Stomach smooth muscle (tissue), 2 donors: ENCODE measurements around the gene ZNF677.
"Not testable (repeated sequence)": the region's sequence is repeated elsewhere in the genome, so short reads cannot be mapped to it uniquely, and the experiment has no call there.

ENCODE experiments used
- H3K27ac ChIP-seq: one replicate; pipeline ENCODE4 v1.7.0; 2013; ENCODE audit warnings: mild to moderate bottlenecking, low read length, inconsistent platforms
- H3K27me3 ChIP-seq, 2 donors: one replicate each; pipeline ENCODE4 v1.7.0; 2013; ENCODE audit warnings: low read length in 2 of 2; ENCODE audit not compliant: insufficient read depth in 2 of 2, control insufficient read depth in 1 of 2
- H3K36me3 ChIP-seq, 2 donors: one replicate each; pipeline ENCODE4 v1.7.0; 2013; ENCODE audit warnings: low read length in 2 of 2; ENCODE audit not compliant: control insufficient read depth in 2 of 2, insufficient read depth in 2 of 2
- H3K4me1 ChIP-seq: one replicate; pipeline ENCODE4 v1.7.0; 2013; ENCODE audit warnings: low read length; ENCODE audit not compliant: control insufficient read depth, insufficient read depth
- H3K4me3 ChIP-seq, 2 donors: one replicate each; pipeline ENCODE4 v1.7.0; 2013; ENCODE audit warnings: low read length in 2 of 2
- H3K9ac ChIP-seq, 2 donors: one replicate each; pipeline ENCODE4 v1.7.0; 2013; ENCODE audit warnings: low read length in 2 of 2, mild to moderate bottlenecking in 1 of 2
- H3K9me3 ChIP-seq, 2 donors: one replicate each; pipeline ENCODE4 v1.7.0; 2013; ENCODE audit warnings: low read length in 2 of 2; ENCODE audit not compliant: control insufficient read depth in 2 of 2
- donor health status: healthy.
- donor health status: Pancreatic carcinoma.

ZNF677 gene

GRCh38 chr19:53254411-53255341 lies at the start of gene ZNF677:
TSS of gene ZNF677 (minus strand) at chr19:53254873. CDS start at chr19:53251550, 3,323 bp downstream.
- Histone ChIP-seq H3K4me3 (peak within 1 kb of the TSS; percentile 97 to 100), H3K27me3 (no peaks in the 10 kb centered on the region), H3K36me3 (peaks cover 21 to 24% of the 10 kb centered on the region in 2 donors), H3K9ac (peak within 1 kb of the TSS; percentile 95 to 98), H3K9me3 (peaks cover 2 to 7% of the 10 kb centered on the region in 2 donors), H3K4me1 (no peaks in the 10 kb centered on the region), H3K27ac (peak within 1 kb of the TSS; percentile 89)

- not testable (repeated sequence) for H3K4me1 ChIP-seq, H3K9ac ChIP-seq, H3K36me3 ChIP-seq, H3K27me3 ChIP-seq, H3K27ac ChIP-seq, H3K4me3 ChIP-seq, H3K9me3 ChIP-seq
Observed at GRCh38 chr19:53301341-53301740, 46.7 kb upstream of the ZNF677 start.

- Histone ChIP-seq H3K4me3 (no peak overlapping the region), H3K4me1 (no peaks in the 10 kb centered on the region), H3K9me3 (peaks cover 7 to 22% of the 10 kb centered on the region in 2 donors), H3K36me3 (no peaks in the 10 kb centered on the region), H3K27me3 (no peaks in the 10 kb centered on the region), H3K27ac (no peak overlapping the region), H3K9ac (no peak overlapping the region)
Observed at GRCh38 chr19:53294786-53295441, 40.2 kb upstream of the ZNF677 start.

DNA sequence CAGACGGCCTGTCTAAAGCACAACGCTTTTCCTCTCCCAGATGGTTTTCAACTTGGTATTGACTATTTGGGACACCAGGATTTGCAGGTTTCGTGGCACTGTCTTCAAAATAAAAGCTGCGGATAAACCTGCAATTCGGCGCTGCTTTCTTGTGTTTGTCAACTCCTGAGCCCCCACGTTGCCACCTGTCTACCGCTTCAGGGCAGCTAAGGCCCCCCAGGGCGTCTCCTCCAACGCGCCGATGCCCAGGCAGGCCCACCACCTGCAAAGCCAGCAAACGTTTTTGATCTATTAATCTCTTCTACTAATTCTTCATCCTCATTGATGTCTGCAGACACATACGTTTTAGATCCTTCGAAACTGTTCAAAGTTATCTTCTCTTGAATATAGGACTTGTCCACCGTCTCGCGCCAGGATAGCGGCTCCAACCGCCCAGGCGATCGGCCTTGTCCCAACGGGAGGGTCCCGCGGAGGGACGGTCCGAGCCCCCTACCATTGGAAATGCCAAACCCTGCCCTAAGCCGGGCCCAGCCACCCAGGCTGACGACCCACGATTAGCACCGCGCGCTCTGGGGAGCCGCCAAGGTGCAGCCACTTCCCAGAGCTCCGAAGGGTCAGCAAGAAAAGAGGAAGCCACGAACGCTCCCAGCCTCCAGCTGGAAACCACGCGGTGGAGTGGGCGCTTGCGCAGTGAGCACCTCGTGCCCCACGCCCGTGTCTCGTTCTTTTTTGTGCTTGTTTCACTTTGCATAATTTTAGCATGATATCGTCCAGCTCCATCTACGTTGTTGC lies 36.3 kb upstream of the ZNF677 start:
- Histone ChIP-seq H3K27ac (no peak overlapping the region), H3K9ac (no peak overlapping the region), H3K4me1 (no peaks in the 10 kb centered on the region), H3K4me3 (no peak overlapping the region), H3K27me3 (no peaks in the 10 kb centered on the region), H3K9me3 (peaks cover 7 to 16% of the 10 kb centered on the region in 2 donors), H3K36me3 (no peaks in the 10 kb centered on the region)

GRCh38 chr19:53285087-53285486 lies 30.4 kb upstream of the ZNF677 start:
- Histone ChIP-seq H3K9me3 (no peaks in the 10 kb centered on the region), H3K4me1 (no peaks in the 10 kb centered on the region), H3K36me3 (no peaks in the 10 kb centered on the region), H3K9ac (no peak overlapping the region), H3K27me3 (no peaks in the 10 kb centered on the region), H3K27ac (no peak overlapping the region), H3K4me3 (no peak overlapping the region)

DNA sequence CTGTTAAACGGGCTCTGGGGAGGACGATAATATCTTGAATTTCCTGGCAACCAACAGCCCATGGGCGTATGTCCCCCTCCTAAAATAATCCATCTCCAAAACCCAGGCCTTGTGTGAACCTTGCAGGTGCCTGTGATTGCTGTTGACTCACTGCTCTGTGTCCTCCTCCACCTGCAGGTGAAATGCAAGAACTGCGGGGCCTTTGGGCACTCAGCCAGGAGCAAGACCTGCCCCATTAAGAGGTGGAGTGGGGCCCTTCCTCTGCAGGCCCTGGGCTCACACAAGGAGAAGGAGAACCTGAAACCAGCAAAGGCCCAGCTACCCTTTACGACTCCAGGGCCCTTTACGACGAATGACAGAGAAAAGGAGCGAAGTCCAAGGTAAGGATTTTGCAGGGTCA lies 27.3 kb upstream of the ZNF677 start:
- not testable (repeated sequence) for H3K4me3 ChIP-seq, H3K4me1 ChIP-seq, H3K9ac ChIP-seq, H3K27me3 ChIP-seq, H3K36me3 ChIP-seq, H3K27ac ChIP-seq, H3K9me3 ChIP-seq

- Histone ChIP-seq H3K4me1 (no peaks in the 10 kb centered on the region), H3K27me3 (peaks cover 0 to 3% of the 10 kb centered on the region in 2 donors), H3K9me3 (no peaks in the 10 kb centered on the region), H3K4me3 (no peak overlapping the region), H3K36me3 (no peaks in the 10 kb centered on the region), H3K9ac (no peak overlapping the region), H3K27ac (no peak overlapping the region)
Observed at GRCh38 chr19:53275480-53275879, 20.8 kb upstream of the ZNF677 start.

DNA sequence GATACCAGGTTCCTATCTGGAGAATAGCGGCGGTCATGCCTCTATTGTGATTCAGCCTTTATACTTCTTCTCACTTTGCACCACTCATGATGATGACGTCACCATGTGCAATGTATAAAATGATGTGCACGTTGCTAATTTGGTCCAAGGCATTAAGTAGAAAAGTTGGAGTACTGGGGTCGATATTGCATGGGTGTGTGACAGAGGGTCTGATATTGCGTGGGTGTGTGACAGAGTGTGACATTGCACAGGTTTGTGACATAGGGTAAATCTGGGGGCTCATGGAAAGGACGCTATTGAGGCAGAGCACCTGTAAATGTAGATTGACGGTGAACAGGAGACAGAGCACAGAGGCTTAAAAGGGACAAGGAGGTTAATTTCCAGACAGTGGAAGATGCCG lies 17.4 kb upstream of the ZNF677 start:
- Histone ChIP-seq H3K27me3 (peaks cover 0 to 3% of the 10 kb centered on the region in 2 donors), H3K27ac (no peak overlapping the region), H3K4me1 (no peaks in the 10 kb centered on the region), H3K4me3 (no peak overlapping the region), H3K9ac (no peak overlapping the region), H3K36me3 (no peaks in the 10 kb centered on the region), H3K9me3 (no peaks in the 10 kb centered on the region)

DNA sequence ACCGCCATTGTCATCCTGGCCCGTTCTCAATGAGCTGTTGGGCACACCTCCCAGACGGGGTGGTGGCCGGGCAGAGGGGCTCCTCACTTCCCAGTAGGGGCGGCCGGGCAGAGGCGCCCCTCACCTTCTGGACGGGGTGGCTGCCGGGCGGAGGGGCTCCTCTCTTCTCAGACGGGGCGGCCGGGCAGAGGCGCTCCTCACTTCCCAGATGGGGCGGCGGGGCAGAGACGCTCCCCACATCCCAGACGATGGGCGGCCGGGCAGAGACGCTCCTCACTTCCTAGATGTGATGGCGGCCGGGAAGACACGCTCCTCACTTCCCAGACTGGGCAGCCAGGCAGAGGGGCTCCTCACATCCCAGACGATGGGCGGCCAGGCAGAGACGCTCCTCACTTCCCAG lies 15.2 kb upstream of the ZNF677 start:
- H3K9me3 ChIP-seq, H3K4me1 ChIP-seq, H3K27me3 ChIP-seq, H3K27ac ChIP-seq, H3K4me3 ChIP-seq, H3K36me3 ChIP-seq, H3K9ac ChIP-seq: not testable (repeated sequence)

GRCh38 chr19:53267623-53268022 lies 12.9 kb upstream of the ZNF677 start, which contains the start of gene VN1R4:
TSS of gene VN1R4 (minus strand) at chr19:53267723. CDS start at chr19:53267665, 58 bp downstream.
- H3K27ac ChIP-seq, H3K36me3 ChIP-seq, H3K4me1 ChIP-seq, H3K9ac ChIP-seq, H3K4me3 ChIP-seq, H3K27me3 ChIP-seq, H3K9me3 ChIP-seq: not testable (repeated sequence)
